OCI-LY1 (cell line): ENCODE results near the gene TMEM132C.

Source experiments
- H2AFZ ChIP-seq: fragments of 200-600 bp; sonication (generic), shearing (Covaris generic); 2 replicates; pipeline ENCODE4 v1.6.0; 2014; ENCODE audit warnings: antibody characterized with exemption, mild to moderate bottlenecking, low read length
- H3F3A ChIP-seq: fragments of 200-600 bp; sonication (generic), shearing (Covaris generic); 2 replicates; pipeline ENCODE4 v1.6.0; 2014; ENCODE audit warnings: mild to moderate bottlenecking, antibody characterized with exemption, low read length, moderate library complexity; ENCODE audit not compliant: insufficient read depth
- H3K27ac ChIP-seq: fragments of 200-600 bp; sonication (generic); 2 replicates; pipeline ENCODE4 v1.5.1; 2014; ENCODE audit warnings: low read length, mixed run types, mild to moderate bottlenecking, low read depth; ENCODE audit not compliant: poor library complexity, severe bottlenecking
- H3K27me3 ChIP-seq: fragments of 200-600 bp; sonication (generic); 2 replicates; pipeline ENCODE4 v1.6.0; 2014; ENCODE audit warnings: antibody characterized with exemption, mild to moderate bottlenecking, low read length, moderate library complexity; ENCODE audit not compliant: insufficient read depth
- H3K36me3 ChIP-seq: fragments of 200-600 bp; sonication (generic); 2 replicates; pipeline ENCODE4 v1.6.1; 2014; ENCODE audit warnings: mild to moderate bottlenecking, antibody characterized with exemption, low read length, moderate library complexity, mixed read lengths; ENCODE audit not compliant: insufficient read depth
- H3K4me1 ChIP-seq: fragments of 200-600 bp; sonication (generic); 2 replicates; pipeline ENCODE4 v1.5.1; 2014; ENCODE audit warnings: mild to moderate bottlenecking, low read length, moderate library complexity; ENCODE audit not compliant: insufficient read depth, severe bottlenecking
- H3K4me2 ChIP-seq: fragments of 200-600 bp; sonication (generic), shearing (Covaris generic); 2 replicates; pipeline ENCODE4 v1.6.1; 2014; ENCODE audit warnings: low read length
- H3K4me3 ChIP-seq: fragments of 200-600 bp; sonication (generic); 2 replicates; pipeline ENCODE4 v1.5.1; 2014; ENCODE audit warnings: low read length, low read depth, mild to moderate bottlenecking, mixed read lengths; ENCODE audit not compliant: poor library complexity, severe bottlenecking
- H3K79me2 ChIP-seq: fragments of 200-600 bp; shearing (Covaris generic); 2 replicates; pipeline ENCODE4 v1.6.1; 2016; ENCODE audit warnings: mixed run types, low read length, mixed read lengths; ENCODE audit not compliant: insufficient read depth
- H3K9ac ChIP-seq: fragments of 200-600 bp; sonication (generic), shearing (Covaris generic); 2 replicates; pipeline ENCODE4 v1.6.1; 2014; ENCODE audit warnings: mild to moderate bottlenecking, low read length, mixed read lengths
- H3K9me2 ChIP-seq: fragments of 200-600 bp; sonication (generic), shearing (Covaris generic); 2 replicates; pipeline ENCODE4 v1.6.1; 2014; ENCODE audit warnings: low read depth, mild to moderate bottlenecking, low read length, mixed read lengths
- H3K9me3 ChIP-seq: fragments of 200-600 bp; shearing (Covaris generic); 2 replicates; pipeline ENCODE4 v1.6.1; 2014; ENCODE audit warnings: low read length, mixed read lengths
- H4K20me1 ChIP-seq: fragments of 200-600 bp; sonication (generic), shearing (Covaris generic); 2 replicates; pipeline ENCODE4 v1.6.0; 2016; ENCODE audit warnings: mild to moderate bottlenecking, low read length; ENCODE audit not compliant: insufficient read depth
- EZH2 ChIP-seq: fragments of 200-600 bp; sonication (generic), shearing (Covaris generic); IDR thresholded peaks from 2 replicates; pipeline ENCODE4 v1.8.0; 2017; ENCODE audit warnings: borderline replicate concordance, mixed run types, mild to moderate bottlenecking, antibody characterized with exemption, low read length, moderate library complexity, mixed read lengths
- TF ChIP-seq, protein P1 (sequence below): fragments of 200-600 bp; sonication (generic), shearing (Covaris generic); IDR thresholded peaks from 2 replicates; pipeline ENCODE4 v1.5.1; 2017; ENCODE audit warnings: mild to moderate bottlenecking, antibody characterized with exemption, low read length, moderate library complexity, mixed read lengths

Gene TMEM132C

GRCh38 chr12:128421375-128421774, 154.4 kb downstream of the TMEM132C start:
- Histone ChIP-seq H3K4me2 (no peak overlapping the region), H4K20me1 (no peaks in the 10 kb centered on the region), H3K27me3 (no peaks in the 10 kb centered on the region), H3F3A (no peaks in the 10 kb centered on the region), H3K9me2 (no peaks in the 10 kb centered on the region), H3K9ac (no peak overlapping the region), H2AFZ (no peak overlapping the region), H3K36me3 (no peaks in the 10 kb centered on the region), H3K9me3 (no peaks in the 10 kb centered on the region), H3K27ac (no peak overlapping the region), H3K79me2 (no peaks in the 10 kb centered on the region), H3K4me1 (no peaks in the 10 kb centered on the region), H3K4me3 (no peak overlapping the region)
- TF ChIP-seq, protein P1, sequence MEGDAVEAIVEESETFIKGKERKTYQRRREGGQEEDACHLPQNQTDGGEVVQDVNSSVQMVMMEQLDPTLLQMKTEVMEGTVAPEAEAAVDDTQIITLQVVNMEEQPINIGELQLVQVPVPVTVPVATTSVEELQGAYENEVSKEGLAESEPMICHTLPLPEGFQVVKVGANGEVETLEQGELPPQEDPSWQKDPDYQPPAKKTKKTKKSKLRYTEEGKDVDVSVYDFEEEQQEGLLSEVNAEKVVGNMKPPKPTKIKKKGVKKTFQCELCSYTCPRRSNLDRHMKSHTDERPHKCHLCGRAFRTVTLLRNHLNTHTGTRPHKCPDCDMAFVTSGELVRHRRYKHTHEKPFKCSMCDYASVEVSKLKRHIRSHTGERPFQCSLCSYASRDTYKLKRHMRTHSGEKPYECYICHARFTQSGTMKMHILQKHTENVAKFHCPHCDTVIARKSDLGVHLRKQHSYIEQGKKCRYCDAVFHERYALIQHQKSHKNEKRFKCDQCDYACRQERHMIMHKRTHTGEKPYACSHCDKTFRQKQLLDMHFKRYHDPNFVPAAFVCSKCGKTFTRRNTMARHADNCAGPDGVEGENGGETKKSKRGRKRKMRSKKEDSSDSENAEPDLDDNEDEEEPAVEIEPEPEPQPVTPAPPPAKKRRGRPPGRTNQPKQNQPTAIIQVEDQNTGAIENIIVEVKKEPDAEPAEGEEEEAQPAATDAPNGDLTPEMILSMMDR: no peak
- no peak for TF ChIP-seq EZH2

- Histone ChIP-seq H3K9me3 (no peaks in the 10 kb centered on the region), H3F3A (no peaks in the 10 kb centered on the region), H3K27ac (no peak overlapping the region), H3K9ac (no peak overlapping the region), H2AFZ (no peak overlapping the region), H3K4me3 (no peak overlapping the region), H3K4me1 (no peaks in the 10 kb centered on the region), H3K36me3 (no peaks in the 10 kb centered on the region), H4K20me1 (no peaks in the 10 kb centered on the region), H3K79me2 (no peaks in the 10 kb centered on the region), H3K4me2 (no peak overlapping the region), H3K27me3 (no peaks in the 10 kb centered on the region), H3K9me2 (no peaks in the 10 kb centered on the region)
- no peak for TF ChIP-seq EZH2
- TF ChIP-seq, protein P1: no peak
Measured at GRCh38 chr12:128423205-128423604, 156.2 kb downstream of the TMEM132C start.

DNA sequence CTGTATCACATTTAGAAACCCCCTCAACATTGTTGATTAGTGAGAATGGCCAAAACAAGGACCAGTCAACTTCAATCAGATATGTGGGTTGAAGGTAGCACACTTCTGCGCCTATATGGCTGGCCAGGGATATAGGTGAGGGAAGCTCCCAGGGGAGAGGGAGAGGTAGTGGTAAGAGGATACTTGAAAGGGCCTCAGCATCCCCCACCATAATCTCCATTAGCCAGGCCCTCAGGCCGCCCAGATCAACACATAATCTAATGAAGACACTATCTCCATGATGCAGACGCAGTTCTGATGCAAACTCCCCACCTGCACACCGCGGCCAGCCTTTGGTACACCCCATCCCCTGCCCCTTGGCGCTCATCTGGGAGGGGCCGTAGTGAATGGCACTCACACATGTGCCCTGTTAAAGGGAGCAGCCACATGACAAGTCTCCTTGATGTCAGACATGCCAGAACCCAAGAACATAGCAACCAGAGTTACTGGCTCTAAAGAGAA, 158.0 kb downstream of the TMEM132C start:
- no peak overlapping the region for H2AFZ ChIP-seq
- no peak overlapping the region for H3K4me3 ChIP-seq
- no peaks in the 10 kb centered on the region for H3K9me2 ChIP-seq
- H4K20me1 ChIP-seq: no peaks in the 10 kb centered on the region
- H3K79me2 ChIP-seq: no peaks in the 10 kb centered on the region
- H3F3A ChIP-seq: no peaks in the 10 kb centered on the region
- H3K9me3 ChIP-seq: no peaks in the 10 kb centered on the region
- no peaks in the 10 kb centered on the region for H3K27me3 ChIP-seq
- H3K36me3 ChIP-seq: no peaks in the 10 kb centered on the region
- H3K4me1 ChIP-seq: no peaks in the 10 kb centered on the region
- no peak overlapping the region for H3K27ac ChIP-seq
- TF ChIP-seq, protein P1: no peak
- no peak for TF ChIP-seq EZH2
- H3K9ac ChIP-seq: no peak overlapping the region
- H3K4me2 ChIP-seq: no peak overlapping the region
